H1 (cell line): Measurements from ENCODE around the gene SLN. TPM values are rescaled to one million over a fixed set of nuclear protein-coding genes. Genes with fewer than 3 reads are reported as not detected.

Experiments used
- CTCF ChIA-PET: fragments of 300-600 bp; sonication (Branson Sonifier 250); formaldehyde crosslinking; loops from one replicate; lab custom pipeline; 2021; ENCODE audit not compliant: partially characterized antibody; lab: Charles Lee
- POLR2A ChIA-PET: fragments of 300-600 bp; sonication (Branson Sonifier 250); formaldehyde crosslinking; loops from one replicate; lab custom pipeline; 2021; ENCODE audit warnings: inconsistent platforms; ENCODE audit not compliant: partially characterized antibody; lab: Charles Lee
- DNase-seq, 2 experiments: peaks; one replicate each; pipeline versions ENCODE4 v3.0.0 to v3.0.0-alpha.2; 2010 to 2022; ENCODE audit warnings: low spot score in 2 of 2, low read depth in 1 of 2, mixed read lengths in 1 of 2
- FAIRE-seq: peaks from 2 replicates; lab custom pipeline; 2011; peaks lifted over from hg19 to GRCh38; lab: Jason Lieb, UNC
- H2AFZ ChIP-seq: 2 replicates; pipeline ENCODE4 v1.8.1; 2012; ENCODE audit warnings: low read length, inconsistent platforms
- H2AK5ac ChIP-seq: 2 replicates; pipeline ENCODE4 v1.6.1; 2013; ENCODE audit warnings: low read depth, low read length
- H2BK120ac ChIP-seq: replicated peaks from 2 replicates; pipeline ENCODE3; 2013; ENCODE audit warnings: low read depth, low read length, inconsistent platforms
- H2BK12ac ChIP-seq: 2 replicates; pipeline ENCODE4 v1.6.1; 2013; ENCODE audit warnings: low read depth, low read length
- H2BK15ac ChIP-seq: 2 replicates; pipeline ENCODE4 v1.6.1; 2013; ENCODE audit warnings: low read length
- H2BK20ac ChIP-seq: 2 replicates; pipeline ENCODE4 v1.6.1; 2013; ENCODE audit warnings: low read length
- H2BK5ac ChIP-seq: 2 replicates; pipeline ENCODE4 v1.6.1; 2013; ENCODE audit warnings: low read depth, low read length
- H3K14ac ChIP-seq: 2 replicates; pipeline ENCODE4 v1.6.1; 2013; ENCODE audit warnings: inconsistent platforms; ENCODE audit not compliant: insufficient read length
- H3K18ac ChIP-seq: 2 replicates; pipeline ENCODE4 v1.6.1; 2013; ENCODE audit warnings: low read length; ENCODE audit errors: extremely low read depth
- H3K23ac ChIP-seq: 2 replicates; pipeline ENCODE4 v1.6.1; 2013; ENCODE audit warnings: inconsistent platforms; ENCODE audit not compliant: insufficient read length
- H3K23me2 ChIP-seq: 2 replicates; pipeline ENCODE4 v1.6.1; 2013; ENCODE audit warnings: low read depth, low read length
- H3K27ac ChIP-seq: 2 replicates; pipeline ENCODE4 v1.6.1; 2011; ENCODE audit warnings: low read depth, low read length, inconsistent platforms
- H3K27me3 ChIP-seq, 4 experiments: replicated peaks in 1 of 4; 1 replicate in 1 of 4; 2 replicates in 3 of 4; pipeline versions ENCODE4 v1.6.1 to v1.8.1; 2011 to 2013; ENCODE audit warnings: low read length in 3 of 4, mild to moderate bottlenecking in 3 of 4, inconsistent platforms in 2 of 4, mixed read lengths in 2 of 4, moderate library complexity in 1 of 4; ENCODE audit not compliant: control insufficient read depth in 3 of 4, insufficient read depth in 3 of 4; ENCODE audit errors: extremely low read depth in 1 of 4
- H3K36me3 ChIP-seq, 4 experiments: 2 replicates each; pipeline versions ENCODE4 v1.6.1 to v1.8.1; 2011 to 2013; ENCODE audit warnings: mild to moderate bottlenecking in 4 of 4, low read length in 3 of 4, moderate library complexity in 2 of 4, control low read depth in 1 of 4, inconsistent platforms in 1 of 4; ENCODE audit not compliant: insufficient read depth in 4 of 4, control insufficient read depth in 2 of 4
- H3K4ac ChIP-seq: replicated peaks from 2 replicates; pipeline ENCODE3; 2013; ENCODE audit warnings: low read length, low read depth, mixed read lengths, inconsistent platforms; ENCODE audit not compliant: insufficient read length
- H3K4me1 ChIP-seq, 4 experiments: replicated peaks in 1 of 4; 1 replicate in 1 of 4; 2 replicates in 3 of 4; pipeline versions ENCODE4 v1.6.1 to v1.8.1; 2011 to 2013; ENCODE audit warnings: low read length in 3 of 4, inconsistent platforms in 2 of 4, mixed read lengths in 1 of 4; ENCODE audit not compliant: insufficient read depth in 4 of 4, control insufficient read depth in 3 of 4
- H3K4me2 ChIP-seq, 2 experiments: 2 replicates each; pipeline versions ENCODE4 v1.6.1 to v1.8.1; 2011 to 2013; ENCODE audit warnings: low read depth in 2 of 2, low read length in 2 of 2, control low read depth in 1 of 2, inconsistent platforms in 1 of 2, mild to moderate bottlenecking in 1 of 2; ENCODE audit not compliant: insufficient read depth in 1 of 2
- H3K4me3 ChIP-seq, 4 experiments: fragments of 200-600, 300-600 bp in 1 of 4; sonication (generic), shearing (Covaris generic), sonication (Bioruptor Twin) in 1 of 4; 2 replicates each; pipeline versions ENCODE4 v1.5.1 to v1.8.1; 2011 to 2016; ENCODE audit warnings: low read length in 4 of 4, low read depth in 3 of 4, control low read depth in 2 of 4, inconsistent platforms in 2 of 4, mild to moderate bottlenecking in 2 of 4, mixed read lengths in 1 of 4, moderate library complexity in 1 of 4; ENCODE audit not compliant: insufficient read depth in 2 of 4; ENCODE audit errors: extremely low read depth in 1 of 4
- H3K56ac ChIP-seq: replicated peaks from 2 replicates; pipeline ENCODE3; 2013; ENCODE audit warnings: low read depth, mild to moderate bottlenecking, mixed read lengths, low read length, inconsistent platforms; ENCODE audit not compliant: insufficient read length
- H3K79me1 ChIP-seq: 2 replicates; pipeline ENCODE4 v1.6.1; 2013; ENCODE audit warnings: low read depth, low read length, control low read depth
- H3K79me2 ChIP-seq, 2 experiments: 2 replicates each; pipeline versions ENCODE4 v1.6.1 to v1.8.1; 2012 to 2013; ENCODE audit warnings: low read length in 2 of 2, mild to moderate bottlenecking in 2 of 2, inconsistent platforms in 1 of 2; ENCODE audit not compliant: insufficient read depth in 2 of 2, control insufficient read depth in 1 of 2
- H3K9ac ChIP-seq, 4 experiments: replicated peaks in 1 of 4; 1 replicate in 1 of 4; 2 replicates in 3 of 4; pipeline versions ENCODE4 v1.6.1 to v1.8.1; 2011 to 2013; ENCODE audit warnings: low read depth in 3 of 4, low read length in 3 of 4, control low read depth in 2 of 4, mild to moderate bottlenecking in 2 of 4, moderate library complexity in 2 of 4, inconsistent platforms in 1 of 4; ENCODE audit errors: extremely low read depth in 1 of 4
- H3K9me3 ChIP-seq, 2 experiments: 2 replicates each; pipeline versions ENCODE4 v1.6.1 to v1.8.1; 2012 to 2013; ENCODE audit warnings: mild to moderate bottlenecking in 2 of 2, moderate library complexity in 2 of 2, control low read depth in 1 of 2, inconsistent platforms in 1 of 2, low read depth in 1 of 2, low read length in 1 of 2, mixed read lengths in 1 of 2; ENCODE audit not compliant: insufficient read depth in 2 of 2
- H4K20me1 ChIP-seq, 2 experiments: replicated peaks in 1 of 2; 2 replicates each; pipeline versions ENCODE3 to v1.8.1; 2011 to 2013; ENCODE audit warnings: inconsistent platforms in 2 of 2, low read length in 2 of 2, mild to moderate bottlenecking in 1 of 2; ENCODE audit not compliant: insufficient read depth in 2 of 2, control insufficient read depth in 1 of 2
- H4K5ac ChIP-seq: 2 replicates; pipeline ENCODE4 v1.6.1; 2013; ENCODE audit warnings: low read length, low read depth, mixed read lengths, inconsistent platforms; ENCODE audit not compliant: insufficient read length
- H4K8ac ChIP-seq: 2 replicates; pipeline ENCODE4 v1.8.0; 2013; ENCODE audit warnings: mild to moderate bottlenecking, moderate library complexity, low read length, inconsistent platforms; ENCODE audit not compliant: insufficient read depth; ENCODE audit errors: extremely low read depth
- H4K91ac ChIP-seq: replicated peaks from 2 replicates; pipeline ENCODE3; 2013; ENCODE audit warnings: low read length, mixed read lengths, inconsistent platforms; ENCODE audit not compliant: insufficient read length
- CBX5 ChIP-seq: fragments of 300-800, 300-1000 bp; sonication (generic); IDR thresholded peaks from 2 replicates; pipeline ENCODE4 v1.7.1; 2016; ENCODE audit warnings: antibody characterized with exemption, low read length, low read depth
- CHD1 ChIP-seq: IDR thresholded peaks from 2 replicates; pipeline ENCODE4 v1.6.1; 2012; ENCODE audit warnings: low read depth, low read length, improper control_type of control experiment
- CTCF ChIP-seq, 3 experiments: IDR thresholded peaks; 1 replicate in 2 of 3; 2 replicates in 1 of 3; pipeline versions ENCODE4 v1.5.1 to v1.6.1; 2011; ENCODE audit warnings: low read length in 3 of 3, mild to moderate bottlenecking in 3 of 3, inconsistent platforms in 2 of 3, low read depth in 1 of 3, moderate library complexity in 1 of 3; ENCODE audit not compliant: insufficient read depth in 1 of 3; ENCODE audit errors: control extremely low read depth in 1 of 3
- E2F6 ChIP-seq: IDR thresholded peaks from 2 replicates; pipeline ENCODE4 v1.6.1; 2012; ENCODE audit warnings: inconsistent platforms
- JUN ChIP-seq: IDR thresholded peaks from 2 replicates; pipeline ENCODE4 v1.6.1; 2011; ENCODE audit warnings: low read depth, mild to moderate bottlenecking, improper control_type of control experiment, low read length
- KDM4A ChIP-seq: IDR thresholded peaks from one replicate; pipeline ENCODE4 v1.7.1; 2012; ENCODE audit warnings: low read depth, mild to moderate bottlenecking, moderate library complexity, low read length, inconsistent platforms; ENCODE audit not compliant: severe bottlenecking
- MAFK ChIP-seq: IDR thresholded peaks from 2 replicates; pipeline ENCODE4 v1.6.1; 2012; ENCODE audit warnings: low read depth, mild to moderate bottlenecking, improper control_type of control experiment, low read length
- POU5F1 ChIP-seq: IDR thresholded peaks from 2 replicates; pipeline ENCODE4 v1.6.1; 2011; ENCODE audit warnings: low read depth, mild to moderate bottlenecking, low read length, moderate library complexity
- SIN3A ChIP-seq, 2 experiments: IDR thresholded peaks in 1 of 2; conservative IDR thresholded peaks in 1 of 2; 2 replicates each; pipeline ENCODE4 v1.6.1; 2011 to 2012; ENCODE audit warnings: low read length in 2 of 2, improper control_type of control experiment in 1 of 2, low read depth in 1 of 2, mild to moderate bottlenecking in 1 of 2
- SRF ChIP-seq: IDR thresholded peaks from 2 replicates; pipeline ENCODE4 v1.6.1; 2011; ENCODE audit warnings: mild to moderate bottlenecking, low read depth, low read length, moderate library complexity
- TEAD4 ChIP-seq: IDR thresholded peaks from 2 replicates; pipeline ENCODE4 v1.6.1; 2012; ENCODE audit warnings: low read depth, low read length, inconsistent platforms, mixed read lengths
- WGBS, 2 experiments: shearing (Covaris generic) in 1 of 2; methylation state at CpG; one replicate each; pipeline versions ENCODE4 v1.1.6 to v1.1.7; 2013 to 2015; ENCODE audit warnings: low lambda C conversion rate in 2 of 2, mixed read lengths in 2 of 2, inconsistent platforms in 1 of 2, low coverage in 1 of 2, missing lambda C conversion rate in 1 of 2; ENCODE audit not compliant: insufficient replicate concordance in 2 of 2, insufficient coverage in 1 of 2, insufficient read length in 1 of 2; ENCODE audit errors: extremely low coverage in 1 of 2, missing lambda C conversion rate in 1 of 2; 5-methylcytosine and 5-hydroxymethylcytosine counted together
- polyA plus RNA-seq, 7 experiments: library from polyadenylated mRNA; depleted of rRNA in 3 of 7; stranded (reverse) in 5 of 7; unstranded in 2 of 7; fragments of >200 nt in 5 of 7; fragments of 200-250 nt in 2 of 7; gene quantifications; 1 replicate in 5 of 7; 2 replicates in 1 of 7; 4 replicates in 1 of 7; pipeline versions ENCODE4 v1.2.1 to v1.2.3, GENCODE V29; 2011 to 2013; ENCODE audit warnings: missing spikeins in 2 of 7, mixed read lengths in 2 of 7
- total RNA-seq: library from RNA; stranded (reverse); fragmentation: NEBNext Ultra II Directional; extraction: Animal tissue kit (Norgen Biotek cat#: 25700); gene quantifications from 2 replicates; pipeline ENCODE4 v1.2.1, GENCODE V29; 2021

SLN gene
- total and polyA plus RNA-seq, 2 of the 8 experiments (the other 6 are each of a cell fraction or from before 2014, with no cell fraction given), result not detected

- Histone ChIP-seq H3K4me3 (no peak overlapping the region), H3K79me2 (no peaks in the 10 kb centered on the region), H3K9ac (no peak overlapping the region), H4K8ac (no peak overlapping the region), H2BK120ac (no peak overlapping the region), H3K4ac (no peak overlapping the region), H4K5ac (no peak overlapping the region), H4K20me1 (no peaks in the 10 kb centered on the region), H3K79me1 (no peaks in the 10 kb centered on the region), H3K27ac (no peak overlapping the region), H4K91ac (no peak overlapping the region), H3K4me1 (peaks cover 0 to 3% (median 0%) of the 10 kb centered on the region in 4 experiments; a peak in 2 of 7 replicates), H3K14ac (no peak overlapping the region), H2BK12ac (no peak overlapping the region), H2AFZ (no peak overlapping the region), H2BK15ac (no peak overlapping the region), H3K4me2 (no peak overlapping the region), H3K9me3 (no peaks in the 10 kb centered on the region), H3K56ac (no peak overlapping the region), H2BK20ac (no peak overlapping the region), H3K18ac (no peak overlapping the region), H3K36me3 (no peaks in the 10 kb centered on the region), H2AK5ac (no peak overlapping the region), H3K23me2 (no peaks in the 10 kb centered on the region), H3K27me3 (no peaks in the 10 kb centered on the region), H3K23ac (no peak overlapping the region), H2BK5ac (no peak overlapping the region)
- FAIRE-seq, result no peak
- ChIA-PET POLR2A (no interaction called here), CTCF (no interaction called here)
- WGBS, 2 experiments, result 100% methylated on average over 1 of the region's 1 CpG; no CpG with 5 or more reads in 1 of the 2 experiments
- no peak for DNase-seq
- no peak for TF ChIP-seq POU5F1
- TF ChIP-seq SRF, result no peak
- TF ChIP-seq CBX5, result no peak
- TF ChIP-seq SIN3A (conservative IDR thresholded peaks at IDR 0.05 in 1 of 2, IDR thresholded peaks at IDR 0.05 in 1 of 2; ENCODE audit: low read depth in 1 of 2, low read length in 2 of 2), result no peak
- TF ChIP-seq E2F6, result no peak
- no peak for TF ChIP-seq MAFK
- no peak for TF ChIP-seq KDM4A
- no peak for TF ChIP-seq CTCF (IDR thresholded peaks at IDR 0.05; ENCODE audit: control extremely low read depth in 1 of 3, insufficient read depth in 1 of 3, low read depth in 1 of 3, low read length in 3 of 3)
- no peak for TF ChIP-seq TEAD4
- TF ChIP-seq CHD1, result no peak
- TF ChIP-seq JUN, result no peak
These were observed 24.7 kb upstream of the SLN start for GRCh38 chr11:107736546-107736945.
